Nasal cavity respiratory epithelium epithelial cell of viscerocranial mucosa (primary cell): ENCODE data around the gene TRIM43B. TPM values are rescaled to one million over a fixed set of nuclear protein-coding genes. Genes with fewer than 3 reads are reported as not detected.

Source experiments
- total RNA-seq: library from RNA; depleted of rRNA; stranded (reverse); fragments of >200 nt; gene quantifications from 2 replicates; pipeline ENCODE4 v1.2.3, GENCODE V29; 2014

Gene TRIM43B
- not detected in 2 replicates for total RNA-seq

GRCh38 chr2:95484654-95485053, at the start of gene TRIM43B:
Gene TRIM43B (minus strand): TSS chr2:95484754. CDS start chr2:95482714, 2,040 bp downstream.

Other genes starting within 250 kb of the TRIM43B start
- gene PROM2, start 210.3 kb downstream of the TRIM43B start, total RNA-seq: 14.0 and 101 TPM in 2 replicates
- gene KCNIP3, start 187.4 kb downstream of the TRIM43B start, total RNA-seq: under 0.01 and 1.6 TPM in 2 replicates
- gene FAHD2A, start 82.0 kb downstream of the TRIM43B start, total RNA-seq: 22.6 and 26.7 TPM in 2 replicates
- gene TRIM43, start 107.2 kb upstream of the TRIM43B start, total RNA-seq: under 0.01 TPM in 1 of 2 replicates, not detected in the other